ENCODE results near the gene ZNF611.

GRCh38 chr19:52689843-52690368, 44.9 kb downstream of the ZNF611 start:
- TF ChIP-seq CEBPB (IDR thresholded peaks at IDR 0.05) (no peak), CREB1 (IDR thresholded peaks at IDR 0.05; ENCODE audit: low read depth) (no peak), NFIC (IDR thresholded peaks at IDR 0.05) (no peak), EP300 (IDR thresholded peaks at IDR 0.05; ENCODE audit: borderline replicate concordance) (no peak), YY1 (IDR thresholded peaks at IDR 0.05; ENCODE audit: low read depth) (no peak), REST (IDR thresholded peaks at IDR 0.05; ENCODE audit: low read depth) (no peak), MAX (IDR thresholded peaks at IDR 0.05) (no peak; the same call in none of the 2 replicates), RAD21 (IDR thresholded peaks at IDR 0.05; ENCODE audit: low read depth) (no peak), TCF12 (IDR thresholded peaks at IDR 0.05; ENCODE audit: low read depth) (no peak), EGR1 (IDR thresholded peaks at IDR 0.05) (no peak), FOXM1 (IDR thresholded peaks at IDR 0.05; ENCODE audit: borderline replicate concordance, low read depth) (no peak)

Data from Ishikawa (cell line).